H7 (cell line): Measurements from ENCODE around the gene UFSP1. TPM values are rescaled to one million over a fixed set of nuclear protein-coding genes. Genes with fewer than 3 reads are reported as not detected.
"Not testable (repeated sequence)": the region's sequence is repeated elsewhere in the genome, so short reads cannot be mapped to it uniquely, and the experiment has no call there.

ENCODE experiments used
- DNase-seq: peaks from one replicate; pipeline ENCODE4 v3.0.0; 2012
- H3K27me3 ChIP-seq: 2 replicates; pipeline ENCODE4 v1.6.0; 2011; ENCODE audit warnings: mild to moderate bottlenecking, low read length; ENCODE audit not compliant: control insufficient read depth, insufficient read depth
- H3K36me3 ChIP-seq: replicated peaks from 2 replicates; pipeline ENCODE4 v1.5.1; 2011; ENCODE audit warnings: low read length; ENCODE audit not compliant: control insufficient read depth, insufficient read depth
- H3K4me3 ChIP-seq: 2 replicates; pipeline ENCODE4 v1.5.1; 2011; ENCODE audit warnings: low read depth, mild to moderate bottlenecking, control low read depth, low read length, moderate library complexity; ENCODE audit not compliant: insufficient read depth
- total RNA-seq: library from RNA; depleted of rRNA; stranded (reverse); fragments of >200 nt; shearing (Covaris generic); gene quantifications from 2 replicates; pipeline ENCODE4 v1.2.3, GENCODE V29; 2014

Gene UFSP1
- total RNA-seq, 1 experiment from 2014 or later: 12.2 TPM

DNA sequence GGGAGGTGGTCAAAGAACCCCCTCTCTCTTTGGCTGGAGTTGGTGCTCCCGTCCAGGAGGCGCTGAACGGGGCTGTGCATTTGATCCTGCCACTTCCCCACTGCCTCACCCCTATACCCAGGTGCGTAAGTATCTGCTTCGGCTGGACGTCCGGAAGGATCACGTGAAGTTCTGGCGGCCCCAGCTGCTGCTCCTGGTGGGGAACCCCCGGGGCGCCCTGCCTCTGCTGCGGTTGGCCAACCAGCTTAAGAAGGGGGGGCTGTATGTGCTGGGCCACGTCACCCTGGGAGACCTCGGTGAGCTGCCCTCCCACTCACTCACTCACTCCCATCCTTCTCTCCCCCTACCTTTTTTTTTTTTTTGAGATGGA is 27.9 kb downstream of the UFSP1 start:
- Histone ChIP-seq H3K27me3 (no peaks in the 10 kb centered on the region), H3K4me3 (no peak overlapping the region), H3K36me3 (peaks cover 11% of the 10 kb centered on the region)
- DNase-seq: no peak

GRCh38 chr7:100860702-100861615 is 28.6 kb downstream of the UFSP1 start:
- peaks cover 11% of the 10 kb centered on the region for H3K36me3 ChIP-seq
- H3K4me3 ChIP-seq: no peak overlapping the region
- DNase-seq: peak; percentile 43
- H3K27me3 ChIP-seq: no peaks in the 10 kb centered on the region

- DNase-seq: peak; percentile 43
- H3K27me3 ChIP-seq: no peaks in the 10 kb centered on the region
- H3K4me3 ChIP-seq: no peak overlapping the region
- H3K36me3 ChIP-seq: peaks cover 11% of the 10 kb centered on the region
Observed at GRCh38 chr7:100859856-100860255, 29.7 kb downstream of the UFSP1 start.

GRCh38 chr7:100856871-100857282 is 32.6 kb downstream of the UFSP1 start:
- Histone ChIP-seq H3K36me3 (peaks cover 7% of the 10 kb centered on the region), H3K27me3 (no peaks in the 10 kb centered on the region; the same call in 1 of the 2 replicates), H3K4me3 (no peak overlapping the region)
- DNase-seq: peak; percentile 41

- peak; percentile 6 for DNase-seq
- no peaks in the 10 kb centered on the region; the same call in 1 of the 2 replicates for H3K27me3 ChIP-seq
- peaks cover 3% of the 10 kb centered on the region for H3K36me3 ChIP-seq
- no peak overlapping the region for H3K4me3 ChIP-seq
Observed at GRCh38 chr7:100855515-100855914, 34.0 kb downstream of the UFSP1 start.

DNA sequence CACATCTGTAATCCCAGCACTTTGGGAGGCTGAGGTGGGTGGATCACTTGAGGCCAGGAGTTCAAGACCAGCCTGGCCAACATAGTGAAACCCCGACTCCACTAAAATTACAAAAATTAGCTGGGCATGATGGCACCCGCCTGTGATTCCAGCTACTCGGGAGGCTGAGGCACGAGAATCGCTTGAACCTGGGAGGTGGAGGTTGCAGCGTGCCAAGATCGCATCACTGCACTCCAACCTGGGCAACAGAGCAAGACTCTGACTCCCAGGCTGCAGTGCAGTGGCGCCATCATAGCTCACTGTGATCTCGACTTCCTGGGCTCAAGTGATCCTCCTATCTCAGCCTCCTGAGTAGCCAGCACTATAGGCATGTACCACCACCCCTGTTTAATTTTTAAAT is 34.6 kb downstream of the UFSP1 start:
- not testable (repeated sequence) for H3K27me3 ChIP-seq, H3K36me3 ChIP-seq, DNase-seq, H3K4me3 ChIP-seq

GRCh38 chr7:100854146-100854895 is 35.2 kb downstream of the UFSP1 start:
- no peak overlapping the region for H3K4me3 ChIP-seq
- no peaks in the 10 kb centered on the region; the same call in 1 of the 2 replicates for H3K36me3 ChIP-seq
- no peaks in the 10 kb centered on the region; the same call in 1 of the 2 replicates for H3K27me3 ChIP-seq
- DNase-seq: peak; percentile 61

- DNase-seq: peak; percentile 100
- H3K4me3 ChIP-seq: peak within 1 kb of the TSS; percentile 69
- H3K36me3 ChIP-seq: no peaks in the 10 kb centered on the region; the same call in 1 of the 2 replicates
- H3K27me3 ChIP-seq: no peaks in the 10 kb centered on the region; the same call in 1 of the 2 replicates
Observed at GRCh38 chr7:100852048-100852872, 37.3 kb downstream of the UFSP1 start, which contains the start of gene SLC12A9. TSS of gene SLC12A9 (plus strand) at chr7:100852713. CDS start at chr7:100854198, 1,485 bp downstream.

DNA sequence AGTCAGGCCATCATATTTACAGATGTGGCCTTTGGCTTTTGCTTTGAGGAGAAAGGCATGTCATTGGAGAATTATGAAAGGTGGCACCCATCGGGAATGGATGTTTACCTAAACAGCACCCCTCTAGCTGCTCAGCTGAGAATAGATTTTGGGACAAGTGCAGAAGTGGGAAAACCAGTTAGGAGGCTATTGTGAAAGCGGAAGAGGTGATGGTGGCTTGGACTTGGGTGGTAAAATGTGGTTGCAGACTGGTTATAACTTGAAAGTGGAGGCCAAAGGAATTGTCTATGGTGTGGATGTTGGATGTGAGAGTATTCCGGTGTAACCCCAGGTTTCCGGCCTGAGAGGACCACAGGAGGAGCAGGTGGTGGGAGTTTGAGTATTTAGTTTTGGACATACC is 42.2 kb downstream of the UFSP1 start:
- DNase-seq: no peak
- Histone ChIP-seq H3K27me3 (no peaks in the 10 kb centered on the region), H3K4me3 (no peak overlapping the region), H3K36me3 (no peaks in the 10 kb centered on the region)

DNA sequence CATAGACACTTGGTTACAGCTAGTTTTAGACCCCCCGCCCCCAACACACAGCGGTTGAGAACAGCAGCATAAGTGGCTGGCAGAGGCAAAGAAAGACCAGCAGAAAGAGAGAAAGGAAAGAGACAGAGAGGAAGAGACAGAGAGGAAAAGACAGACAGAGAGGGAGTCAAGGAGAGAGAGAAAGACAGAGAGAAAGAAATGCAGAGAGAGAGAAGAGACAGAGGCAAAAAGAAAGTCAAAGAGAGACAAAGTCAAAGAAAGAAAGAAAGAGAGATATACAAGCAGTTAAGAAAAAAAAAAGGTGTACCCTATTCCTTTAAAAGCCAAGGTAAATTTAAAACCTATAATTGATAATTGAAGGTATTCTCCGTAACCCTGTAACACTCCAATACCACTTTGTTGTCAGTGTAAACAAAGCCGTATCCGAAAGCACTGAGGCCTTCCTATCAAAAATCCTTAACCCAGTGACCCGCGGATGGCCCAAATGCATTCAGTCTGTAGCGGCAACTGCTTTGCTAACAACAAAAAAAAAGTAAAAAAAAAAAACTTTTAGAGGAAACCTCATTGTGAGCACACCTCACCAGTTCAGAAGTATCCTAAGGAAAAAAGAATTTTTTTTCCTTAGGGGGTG is 48.9 kb downstream of the UFSP1 start:
- no peak for DNase-seq
- H3K4me3 ChIP-seq: no peak overlapping the region
- H3K36me3 ChIP-seq: no peaks in the 10 kb centered on the region
- H3K27me3 ChIP-seq: no peaks in the 10 kb centered on the region

DNA sequence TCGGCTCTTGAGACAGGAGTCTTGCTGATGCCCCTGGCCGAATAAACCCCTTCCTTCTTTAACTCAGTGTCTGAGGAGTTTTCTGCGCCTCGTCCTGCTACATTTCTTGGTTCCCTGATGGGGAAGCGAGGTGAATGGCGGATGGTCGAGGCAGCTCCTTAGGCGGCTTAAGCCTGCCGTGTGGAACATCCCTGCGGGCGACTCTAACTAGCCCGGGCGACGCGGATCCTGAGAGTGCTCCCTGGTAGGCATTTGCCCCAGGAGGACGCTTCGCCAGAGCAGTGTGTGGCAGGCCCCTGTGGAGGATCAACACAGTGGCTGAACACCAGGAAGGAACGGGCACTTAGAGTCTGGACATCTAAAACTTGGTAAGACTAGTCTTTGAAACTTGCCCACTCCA is 50.2 kb downstream of the UFSP1 start:
- no peak overlapping the region for H3K4me3 ChIP-seq
- no peak for DNase-seq
- H3K36me3 ChIP-seq: no peaks in the 10 kb centered on the region
- no peaks in the 10 kb centered on the region for H3K27me3 ChIP-seq
